ENCODE data around the gene RGS6. TPM values are rescaled to one million over a fixed set of nuclear protein-coding genes. Genes with fewer than 3 reads are reported as not detected.

RGS6 gene
- total and polyA plus RNA-seq, 9 donors: 3.7 to 9.3 (median 6.2) TPM

DNA sequence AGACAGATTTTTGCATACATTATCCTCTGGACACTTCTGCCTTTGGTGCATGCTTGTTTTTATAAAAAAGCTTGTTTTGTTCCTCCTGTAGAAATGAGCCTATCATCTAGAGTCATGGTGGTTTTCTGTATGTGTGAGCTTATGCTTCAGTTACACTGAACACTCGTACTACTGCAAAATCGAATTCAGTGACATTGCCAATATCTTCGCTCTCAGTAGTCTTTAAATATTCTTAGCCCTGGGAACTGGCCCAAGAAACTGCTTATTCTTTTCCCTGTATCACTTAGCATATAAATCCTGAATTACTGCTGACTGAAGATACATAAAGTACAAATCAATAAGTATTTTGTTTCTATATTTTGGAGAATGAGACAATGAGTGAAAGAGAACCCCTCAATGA is 70.5 kb downstream of the RGS6 start:
- no CpG with 5 or more reads among the region's 3 CpGs for WGBS (ENCODE audit: insufficient coverage)
- Histone ChIP-seq H3K9me3 (replicated peaks; ENCODE audit: control insufficient read depth, low read depth, low read length) (no peaks in the 10 kb centered on the region), H3K4me3 (ENCODE audit: low read length) (no peak overlapping the region), H3K27ac (ENCODE audit: low read length) (no peak overlapping the region), H3K4me1 (ENCODE audit: control insufficient read depth, insufficient read depth, low read length) (peaks cover 3% of the 10 kb centered on the region), H3K27me3 (ENCODE audit: control insufficient read depth, insufficient read depth, low read length) (no peaks in the 10 kb centered on the region), H3K36me3 (ENCODE audit: control insufficient read depth, insufficient read depth, low read length) (no peaks in the 10 kb centered on the region)
- no peak for DNase-seq

- Histone ChIP-seq H3K27ac (ENCODE audit: low read length) (no peak overlapping the region), H3K4me1 (ENCODE audit: control insufficient read depth, insufficient read depth, low read length) (no peaks in the 10 kb centered on the region), H3K4me3 (ENCODE audit: low read length) (no peak overlapping the region), H3K27me3 (ENCODE audit: control insufficient read depth, insufficient read depth, low read length) (no peaks in the 10 kb centered on the region), H3K9me3 (replicated peaks; ENCODE audit: control insufficient read depth, low read depth, low read length) (no peaks in the 10 kb centered on the region), H3K36me3 (ENCODE audit: control insufficient read depth, insufficient read depth, low read length) (no peaks in the 10 kb centered on the region)
- no peak for DNase-seq
Measured at GRCh38 chr14:72008666-72009065, 76.4 kb downstream of the RGS6 start.

DNA sequence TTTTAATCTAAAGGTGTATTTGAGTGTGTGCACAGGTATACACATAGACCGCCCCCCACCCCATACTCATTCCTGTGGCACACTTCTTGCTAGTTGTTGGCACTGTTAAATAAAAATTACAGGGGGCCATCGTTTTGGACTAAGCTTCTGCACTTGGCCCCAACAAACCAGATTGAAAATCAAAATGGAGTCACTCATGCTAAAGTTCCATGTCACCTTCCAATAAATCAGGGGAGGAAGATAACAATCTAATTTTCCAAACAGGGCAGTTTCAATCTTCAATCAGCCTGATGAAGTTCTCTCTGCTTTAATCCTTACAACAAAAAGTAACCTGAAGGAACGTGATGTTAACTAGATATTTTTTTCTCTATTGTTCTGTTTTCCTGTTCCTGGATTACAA is 78.2 kb downstream of the RGS6 start:
- Histone ChIP-seq H3K36me3 (ENCODE audit: control insufficient read depth, insufficient read depth, low read length) (no peaks in the 10 kb centered on the region), H3K9me3 (replicated peaks; ENCODE audit: control insufficient read depth, low read depth, low read length) (no peaks in the 10 kb centered on the region), H3K27ac (ENCODE audit: low read length) (no peak overlapping the region), H3K4me1 (ENCODE audit: control insufficient read depth, insufficient read depth, low read length) (no peaks in the 10 kb centered on the region), H3K4me3 (ENCODE audit: low read length) (no peak overlapping the region), H3K27me3 (ENCODE audit: control insufficient read depth, insufficient read depth, low read length) (no peaks in the 10 kb centered on the region)
- no peak for DNase-seq
- WGBS (ENCODE audit: insufficient coverage): no CpG with 5 or more reads among the region's 3 CpGs

GRCh38 chr14:72013721-72014345 is 81.6 kb downstream of the RGS6 start:
- Histone ChIP-seq H3K27ac (ENCODE audit: low read length) (peak overlapping the region; percentile 3), H3K4me3 (ENCODE audit: low read length) (no peak overlapping the region), H3K27me3 (ENCODE audit: control insufficient read depth, insufficient read depth, low read length) (no peaks in the 10 kb centered on the region), H3K4me1 (ENCODE audit: control insufficient read depth, insufficient read depth, low read length) (no peaks in the 10 kb centered on the region), H3K9me3 (replicated peaks; ENCODE audit: control insufficient read depth, low read depth, low read length) (no peaks in the 10 kb centered on the region), H3K36me3 (ENCODE audit: control insufficient read depth, insufficient read depth, low read length) (no peaks in the 10 kb centered on the region)
- 29% methylated on average over 4 of the region's 8 CpGs for WGBS (ENCODE audit: insufficient coverage)
- DNase-seq: peak; percentile 54

- Histone ChIP-seq H3K4me1 (ENCODE audit: control insufficient read depth, insufficient read depth, low read length) (no peaks in the 10 kb centered on the region), H3K27me3 (ENCODE audit: control insufficient read depth, insufficient read depth, low read length) (no peaks in the 10 kb centered on the region), H3K27ac (ENCODE audit: low read length) (no peak overlapping the region), H3K4me3 (ENCODE audit: low read length) (no peak overlapping the region), H3K9me3 (replicated peaks; ENCODE audit: control insufficient read depth, low read depth, low read length) (no peaks in the 10 kb centered on the region), H3K36me3 (ENCODE audit: control insufficient read depth, insufficient read depth, low read length) (no peaks in the 10 kb centered on the region)
- WGBS (ENCODE audit: insufficient coverage): 57% methylated on average over 3 of the region's 5 CpGs
- DNase-seq: peak; percentile 61
Measured at GRCh38 chr14:72014486-72014885, 82.3 kb downstream of the RGS6 start.

- Histone ChIP-seq H3K4me3 (ENCODE audit: low read length) (no peak overlapping the region), H3K9me3 (replicated peaks; ENCODE audit: control insufficient read depth, low read depth, low read length) (no peaks in the 10 kb centered on the region), H3K27me3 (ENCODE audit: control insufficient read depth, insufficient read depth, low read length) (no peaks in the 10 kb centered on the region), H3K27ac (ENCODE audit: low read length) (no peak overlapping the region), H3K4me1 (ENCODE audit: control insufficient read depth, insufficient read depth, low read length) (no peaks in the 10 kb centered on the region), H3K36me3 (ENCODE audit: control insufficient read depth, insufficient read depth, low read length) (no peaks in the 10 kb centered on the region)
- DNase-seq: no peak
Measured at GRCh38 chr14:72017290-72017689, 85.1 kb downstream of the RGS6 start.

DNA sequence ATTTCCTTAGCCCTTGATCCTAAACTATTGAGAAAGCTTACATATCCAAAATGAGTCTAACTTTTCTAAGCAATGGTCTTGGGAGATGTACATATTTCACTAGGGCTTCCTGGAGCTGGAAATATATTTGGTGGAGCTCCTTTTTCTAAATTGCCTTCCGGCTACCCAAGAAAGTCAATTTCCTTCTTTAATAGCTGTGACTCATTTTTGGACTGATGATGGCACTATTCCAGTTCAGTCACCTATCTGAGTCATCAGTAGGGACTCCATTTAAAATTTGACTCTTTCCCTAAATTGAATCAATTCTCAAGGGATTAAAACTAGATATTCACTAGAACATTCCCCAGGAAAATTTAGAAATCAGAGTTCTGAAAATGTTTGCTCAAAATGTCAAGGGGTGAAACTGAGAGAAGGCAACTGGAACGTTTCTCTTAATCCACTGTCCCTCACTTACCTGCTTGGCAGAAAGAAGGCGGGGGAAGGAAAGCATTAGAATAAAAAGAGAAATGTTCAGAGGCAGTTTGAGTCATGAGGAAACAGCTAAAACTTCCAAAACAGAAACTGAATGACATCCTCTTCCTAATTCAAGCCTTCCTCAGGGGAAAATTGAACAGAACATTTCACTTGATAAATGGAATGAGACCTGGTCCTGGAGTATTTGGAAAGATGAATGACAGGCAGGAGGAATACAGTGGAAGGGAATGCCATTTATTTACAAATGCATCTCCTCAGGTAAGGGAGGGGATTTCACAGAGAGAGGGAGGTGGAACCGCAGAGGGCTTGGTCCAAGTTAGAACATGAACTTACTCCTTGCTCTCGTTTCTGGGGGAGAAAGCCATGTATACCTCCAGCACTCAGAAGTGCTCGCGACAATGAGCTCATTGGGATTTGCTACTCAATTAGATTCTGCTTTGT is 91.2 kb downstream of the RGS6 start:
- Histone ChIP-seq H3K4me3 (ENCODE audit: low read length) (no peak overlapping the region), H3K27ac (ENCODE audit: low read length) (no peak overlapping the region), H3K36me3 (ENCODE audit: control insufficient read depth, insufficient read depth, low read length) (no peaks in the 10 kb centered on the region), H3K27me3 (ENCODE audit: control insufficient read depth, insufficient read depth, low read length) (no peaks in the 10 kb centered on the region), H3K4me1 (ENCODE audit: control insufficient read depth, insufficient read depth, low read length) (no peaks in the 10 kb centered on the region), H3K9me3 (replicated peaks; ENCODE audit: control insufficient read depth, low read depth, low read length) (no peaks in the 10 kb centered on the region)
- peak; percentile 10 for DNase-seq
- WGBS (ENCODE audit: insufficient coverage): 55% methylated on average over 5 of the region's 7 CpGs

- H3K9me3 ChIP-seq (replicated peaks; ENCODE audit: control insufficient read depth, low read depth, low read length): no peaks in the 10 kb centered on the region
- DNase-seq: peak; percentile 25
- no peaks in the 10 kb centered on the region for H3K4me1 ChIP-seq (ENCODE audit: control insufficient read depth, insufficient read depth, low read length)
- H3K36me3 ChIP-seq (ENCODE audit: control insufficient read depth, insufficient read depth, low read length): no peaks in the 10 kb centered on the region
- WGBS (ENCODE audit: insufficient coverage): 42% methylated on average over 6 of the region's 6 CpGs
- no peak overlapping the region for H3K27ac ChIP-seq (ENCODE audit: low read length)
- H3K27me3 ChIP-seq (ENCODE audit: control insufficient read depth, insufficient read depth, low read length): no peaks in the 10 kb centered on the region
- H3K4me3 ChIP-seq (ENCODE audit: low read length): no peak overlapping the region
Measured at GRCh38 chr14:72024043-72024407, 91.8 kb downstream of the RGS6 start.

DNA sequence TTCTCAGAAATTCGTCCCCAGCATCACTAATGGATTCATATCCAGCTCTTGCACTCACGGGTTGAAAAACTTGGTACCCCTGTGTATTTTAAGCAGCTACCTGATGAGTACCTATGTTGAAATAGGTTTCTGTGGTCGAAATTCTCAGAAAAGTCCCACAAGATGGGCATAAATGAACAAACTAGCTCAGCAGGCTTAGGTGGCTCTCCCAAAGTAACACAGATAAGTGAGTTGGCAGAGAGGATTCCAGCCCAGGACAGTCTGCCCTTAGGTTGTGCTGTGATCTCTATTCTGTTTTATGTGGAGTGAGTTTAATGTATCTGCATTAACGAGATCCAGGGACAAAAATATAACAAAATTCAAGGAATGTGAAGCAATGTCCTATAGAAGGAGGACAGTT is 92.3 kb downstream of the RGS6 start:
- Histone ChIP-seq H3K27ac (ENCODE audit: low read length) (no peak overlapping the region), H3K27me3 (ENCODE audit: control insufficient read depth, insufficient read depth, low read length) (no peaks in the 10 kb centered on the region), H3K36me3 (ENCODE audit: control insufficient read depth, insufficient read depth, low read length) (no peaks in the 10 kb centered on the region), H3K4me1 (ENCODE audit: control insufficient read depth, insufficient read depth, low read length) (no peaks in the 10 kb centered on the region), H3K4me3 (ENCODE audit: low read length) (no peak overlapping the region), H3K9me3 (replicated peaks; ENCODE audit: control insufficient read depth, low read depth, low read length) (no peaks in the 10 kb centered on the region)
- no peak for DNase-seq
- no CpG with 5 or more reads among the region's 4 CpGs for WGBS (ENCODE audit: insufficient coverage)

DNA sequence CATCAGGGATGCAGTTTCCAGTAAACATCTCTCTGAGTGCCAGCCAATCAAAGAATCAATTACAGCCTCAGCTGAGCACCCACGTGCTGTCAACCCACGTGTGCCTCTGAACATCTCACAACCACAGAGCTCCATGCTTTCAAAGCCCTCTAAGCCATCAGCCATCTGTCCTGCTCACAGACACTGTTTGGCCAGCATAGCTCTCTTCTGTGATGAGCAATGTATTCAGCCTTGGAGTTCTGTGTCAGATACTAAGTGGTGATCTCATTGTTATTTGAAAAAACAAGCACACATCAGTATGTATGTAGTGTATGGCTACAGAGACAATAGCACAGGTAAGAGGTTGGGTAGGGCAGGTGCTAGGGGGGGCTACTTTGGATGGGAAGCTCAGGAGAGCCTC is 94.3 kb downstream of the RGS6 start:
- H3K27me3 ChIP-seq (ENCODE audit: control insufficient read depth, insufficient read depth, low read length): no peaks in the 10 kb centered on the region
- WGBS (ENCODE audit: insufficient coverage): 17% methylated on average over 1 of the region's 2 CpGs
- H3K36me3 ChIP-seq (ENCODE audit: control insufficient read depth, insufficient read depth, low read length): no peaks in the 10 kb centered on the region
- no peak overlapping the region for H3K27ac ChIP-seq (ENCODE audit: low read length)
- H3K9me3 ChIP-seq (replicated peaks; ENCODE audit: control insufficient read depth, low read depth, low read length): no peaks in the 10 kb centered on the region
- no peak overlapping the region for H3K4me3 ChIP-seq (ENCODE audit: low read length)
- no peak for DNase-seq
- no peaks in the 10 kb centered on the region for H3K4me1 ChIP-seq (ENCODE audit: control insufficient read depth, insufficient read depth, low read length)
